Duodenal mucosa (tissue), 2 donors: Measurements from ENCODE around the gene NKAIN4.

Experiments used
- H3K27ac ChIP-seq: one replicate; pipeline ENCODE4 v1.7.0; 2013; ENCODE audit warnings: low read depth, low read length
- H3K27me3 ChIP-seq, 2 donors: one replicate each; pipeline ENCODE4 v1.7.0; 2013; ENCODE audit warnings: low read length in 2 of 2, control low read depth in 1 of 2; ENCODE audit not compliant: insufficient read depth in 2 of 2, control insufficient read depth in 1 of 2
- H3K36me3 ChIP-seq, 2 donors: one replicate each; pipeline ENCODE4 v1.7.0; 2013; ENCODE audit warnings: low read length in 2 of 2, control low read depth in 1 of 2; ENCODE audit not compliant: insufficient read depth in 2 of 2, control insufficient read depth in 1 of 2
- H3K4me1 ChIP-seq, 2 donors: one replicate each; pipeline ENCODE4 v1.7.0; 2013; ENCODE audit warnings: low read length in 2 of 2, control low read depth in 1 of 2; ENCODE audit not compliant: insufficient read depth in 2 of 2, control insufficient read depth in 1 of 2
- H3K4me3 ChIP-seq, 2 donors: one replicate each; pipeline ENCODE4 v1.7.0; 2013; ENCODE audit warnings: low read length in 2 of 2, low read depth in 1 of 2
- H3K9ac ChIP-seq, 2 donors: one replicate each; pipeline ENCODE4 v1.7.0; 2013; ENCODE audit warnings: low read length in 2 of 2, low read depth in 1 of 2
- H3K9me3 ChIP-seq, 2 donors: one replicate each; pipeline ENCODE4 v1.7.0; 2013; ENCODE audit warnings: low read length in 2 of 2, control low read depth in 1 of 2; ENCODE audit not compliant: control insufficient read depth in 1 of 2

NKAIN4 gene

DNA sequence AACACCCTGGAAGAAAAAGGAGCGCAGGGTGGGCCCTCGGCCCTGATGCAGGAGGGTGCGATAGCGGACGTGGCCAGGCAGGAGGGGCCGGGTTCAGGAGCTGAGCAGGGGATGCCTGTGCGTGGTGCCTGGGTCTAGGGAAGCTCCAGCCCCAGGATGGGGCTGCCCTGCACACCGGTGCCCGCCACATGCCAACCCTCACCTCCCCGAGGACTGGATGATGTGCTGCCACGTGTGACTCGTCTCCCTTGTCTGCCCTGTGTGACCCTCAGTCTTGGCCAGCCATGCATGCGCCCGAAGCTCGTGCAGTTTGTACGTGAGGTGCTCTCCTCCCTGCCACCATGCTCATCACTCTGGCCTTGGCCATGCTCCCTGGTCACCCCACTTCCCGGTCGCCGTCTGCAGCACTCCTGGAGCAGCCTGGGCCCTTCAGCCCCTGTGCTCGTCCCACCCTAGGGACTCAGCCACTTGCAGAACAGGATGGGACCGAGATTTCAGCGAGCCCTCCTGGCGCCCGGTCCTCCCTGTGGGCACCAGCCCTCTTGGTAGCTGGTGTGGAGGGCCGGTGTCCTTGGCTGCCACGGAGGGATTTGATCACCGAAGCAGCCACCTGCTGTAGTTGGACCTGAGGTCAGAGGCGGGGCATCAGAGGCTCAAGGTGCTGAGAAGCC, 34.5 kb upstream of the NKAIN4 start:
- no peak overlapping the region for H3K9ac ChIP-seq
- peaks cover 0 to 11% of the 10 kb centered on the region in 2 donors for H3K27me3 ChIP-seq
- H3K9me3 ChIP-seq = no peaks in the 10 kb centered on the region
- peaks cover 12 to 31% of the 10 kb centered on the region in 2 donors for H3K36me3 ChIP-seq
- no peak overlapping the region for H3K4me3 ChIP-seq
- no peak overlapping the region for H3K27ac ChIP-seq
- peaks cover 3 to 6% of the 10 kb centered on the region in 2 donors for H3K4me1 ChIP-seq

DNA sequence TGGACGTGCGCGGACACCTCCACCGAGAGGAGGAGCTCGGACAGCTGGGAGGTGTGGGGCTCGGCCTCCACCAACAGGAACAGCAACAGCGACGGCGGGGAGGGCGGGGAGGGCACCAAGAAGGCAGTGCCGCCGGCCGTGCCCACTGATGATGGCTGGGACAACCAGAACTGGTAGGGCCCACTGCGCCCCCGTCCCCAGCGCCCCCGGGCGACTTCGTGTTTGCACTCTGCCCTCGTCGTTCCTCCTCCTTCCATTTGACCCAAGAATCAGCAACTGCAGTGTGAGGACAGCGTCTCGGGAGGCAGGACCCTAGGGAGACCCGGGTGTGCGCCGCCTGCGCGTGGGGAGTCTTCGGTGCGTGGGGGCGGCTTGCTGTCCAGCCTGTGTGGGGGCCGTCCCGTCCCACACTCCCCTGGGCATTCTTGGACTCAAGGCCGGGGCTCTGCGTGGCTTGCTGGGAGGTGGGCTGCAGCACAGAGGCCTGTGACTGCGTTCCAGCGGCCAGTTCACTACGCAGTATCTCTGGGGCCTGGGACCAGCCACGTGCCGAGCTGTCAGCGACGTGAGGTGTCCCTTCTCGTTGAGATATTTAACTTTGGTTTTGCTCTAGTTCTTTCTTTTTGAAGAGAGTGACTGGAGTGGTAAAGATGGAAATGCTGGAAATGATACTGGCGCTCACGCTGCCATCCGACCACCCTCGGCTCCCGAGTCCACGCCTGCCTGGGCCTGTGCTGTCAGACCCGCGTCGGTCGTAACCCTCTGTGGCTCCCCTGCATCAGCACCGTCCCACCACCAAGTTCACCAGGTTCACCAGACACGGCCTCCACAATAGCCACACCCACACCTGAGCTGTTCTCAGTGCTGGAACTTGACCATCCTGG, 33.7 kb upstream of the NKAIN4 start:
- H3K4me3 ChIP-seq = no peak overlapping the region
- peaks cover 3 to 6% of the 10 kb centered on the region in 2 donors for H3K4me1 ChIP-seq
- peaks cover 0 to 11% of the 10 kb centered on the region in 2 donors for H3K27me3 ChIP-seq
- H3K9ac ChIP-seq = no peak overlapping the region
- no peak overlapping the region for H3K27ac ChIP-seq
- no peaks in the 10 kb centered on the region for H3K9me3 ChIP-seq
- peaks cover 18 to 39% of the 10 kb centered on the region in 2 donors for H3K36me3 ChIP-seq

GRCh38 chr20:63286781-63287696, 32.8 kb upstream of the NKAIN4 start:
- Histone ChIP-seq H3K9me3 (no peaks in the 10 kb centered on the region), H3K36me3 (peaks cover 22 to 46% of the 10 kb centered on the region in 2 donors), H3K4me3 (no peak overlapping the region), H3K27ac (no peak overlapping the region), H3K4me1 (peaks cover 3 to 6% of the 10 kb centered on the region in 2 donors), H3K9ac (no peak overlapping the region), H3K27me3 (peaks cover 0 to 3% of the 10 kb centered on the region in 2 donors)

DNA sequence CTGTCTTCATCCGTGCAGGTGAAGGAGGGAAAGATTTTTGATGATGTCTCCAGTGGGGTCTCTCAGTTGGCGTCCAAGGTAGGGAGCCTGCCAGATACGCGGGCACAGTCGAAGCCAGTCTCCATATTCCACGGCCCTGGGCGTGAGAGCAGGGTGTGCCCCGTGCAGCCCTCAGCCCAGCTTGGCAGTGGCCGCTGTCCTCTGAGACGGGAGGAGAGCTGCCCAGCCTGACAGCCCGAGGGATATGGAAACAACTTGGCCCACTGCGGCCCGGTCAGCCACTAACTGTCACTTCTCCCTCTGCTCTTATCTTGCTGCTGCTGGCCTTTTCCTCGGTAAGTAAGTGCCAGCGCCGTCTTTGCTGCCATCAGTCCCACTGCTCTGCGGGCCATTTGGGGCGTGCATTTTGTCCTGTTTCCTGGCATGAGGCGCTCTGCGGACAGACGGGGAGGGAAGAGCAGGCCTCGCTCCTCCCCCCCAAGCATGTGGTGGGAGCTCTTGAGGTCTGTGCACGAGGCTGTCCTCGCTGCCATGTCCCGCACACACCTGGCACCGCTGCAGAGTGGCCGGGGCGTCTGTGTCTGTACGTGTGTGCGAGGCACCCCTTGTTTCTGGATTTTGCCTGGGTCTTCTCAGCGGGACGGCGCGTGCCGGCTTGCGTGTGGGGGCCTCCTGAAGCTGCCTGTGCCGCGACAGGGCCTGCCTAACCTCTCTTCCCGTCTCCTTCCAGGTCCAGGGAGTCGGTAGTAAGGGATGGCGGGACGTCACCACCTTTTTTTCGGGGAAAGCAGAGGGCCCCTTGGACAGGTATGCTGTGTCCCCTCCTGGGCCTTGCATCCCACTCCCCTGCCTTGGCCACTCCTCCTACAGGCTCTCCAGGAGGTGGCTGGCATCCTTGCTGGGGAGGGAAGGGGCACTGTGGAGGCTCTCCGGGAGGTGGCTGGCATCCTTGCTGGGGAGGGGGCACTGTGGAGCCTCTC, 31.7 kb upstream of the NKAIN4 start:
- no peaks in the 10 kb centered on the region for H3K9me3 ChIP-seq
- H3K36me3 ChIP-seq = peaks cover 22 to 55% of the 10 kb centered on the region in 2 donors
- H3K27ac ChIP-seq = no peak overlapping the region
- no peak overlapping the region for H3K9ac ChIP-seq
- H3K27me3 ChIP-seq = no peaks in the 10 kb centered on the region
- peaks cover 2 to 3% of the 10 kb centered on the region in 2 donors for H3K4me1 ChIP-seq
- H3K4me3 ChIP-seq = no peak overlapping the region

GRCh38 chr20:63284981-63285524, 30.8 kb upstream of the NKAIN4 start:
- Histone ChIP-seq H3K27ac (no peak overlapping the region), H3K4me3 (peak overlapping the region in 1 of 2 donors; percentile 30), H3K27me3 (no peaks in the 10 kb centered on the region), H3K36me3 (peaks cover 31 to 64% of the 10 kb centered on the region in 2 donors), H3K9ac (peak overlapping the region in 1 of 2 donors; percentile 25), H3K9me3 (no peaks in the 10 kb centered on the region), H3K4me1 (peaks cover 0 to 3% of the 10 kb centered on the region in 2 donors)

GRCh38 chr20:63284544-63284949, 30.3 kb upstream of the NKAIN4 start:
- Histone ChIP-seq H3K27ac (no peak overlapping the region), H3K4me1 (peaks cover 0 to 3% of the 10 kb centered on the region in 2 donors), H3K36me3 (peaks cover 32 to 67% of the 10 kb centered on the region in 2 donors), H3K9ac (peak overlapping the region in 1 of 2 donors; percentile 25), H3K27me3 (no peaks in the 10 kb centered on the region), H3K9me3 (no peaks in the 10 kb centered on the region), H3K4me3 (peak overlapping the region in 1 of 2 donors; percentile 30)

DNA sequence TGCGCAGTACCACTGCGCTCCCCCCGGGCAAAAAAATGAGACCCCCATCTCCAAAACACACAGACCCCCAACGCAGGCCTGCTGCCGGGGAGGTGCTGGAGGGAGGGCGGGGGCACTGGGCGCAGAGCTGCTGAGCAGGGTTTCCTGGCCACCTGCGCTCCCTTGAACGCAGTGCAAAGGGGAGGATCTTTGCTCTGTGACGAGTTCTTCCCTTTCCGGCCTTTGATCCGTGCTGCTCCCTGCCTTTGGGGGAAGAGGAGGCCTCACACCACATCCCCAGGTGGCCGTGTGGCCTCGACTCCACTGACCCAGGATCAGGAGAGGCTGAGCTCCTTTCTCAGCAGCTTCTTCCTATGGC, 29.8 kb upstream of the NKAIN4 start:
- no peaks in the 10 kb centered on the region for H3K9me3 ChIP-seq
- H3K9ac ChIP-seq = peak overlapping the region in 1 of 2 donors; percentile 25
- peaks cover 0 to 3% of the 10 kb centered on the region in 2 donors for H3K4me1 ChIP-seq
- H3K27me3 ChIP-seq = no peaks in the 10 kb centered on the region
- H3K4me3 ChIP-seq = peak overlapping the region in 1 of 2 donors; percentile 30
- H3K27ac ChIP-seq = no peak overlapping the region
- H3K36me3 ChIP-seq = peaks cover 32 to 72% of the 10 kb centered on the region in 2 donors

- Histone ChIP-seq H3K9me3 (no peaks in the 10 kb centered on the region), H3K36me3 (peaks cover 30 to 72% of the 10 kb centered on the region in 2 donors), H3K9ac (no peak overlapping the region), H3K27ac (no peak overlapping the region), H3K4me3 (peak overlapping the region in 1 of 2 donors; percentile 29), H3K4me1 (peaks cover 0 to 3% of the 10 kb centered on the region in 2 donors), H3K27me3 (no peaks in the 10 kb centered on the region)
Measured at GRCh38 chr20:63283397-63284082, 29.3 kb upstream of the NKAIN4 start.
